HG02840 (cell line): ENCODE results near the gene ABHD15.
A peak's percentile ranks its signal among the peaks of the same experiment; 100 is the strongest.

Experiments
- ATAC-seq: cut with Tn5 transposase; IDR thresholded peaks from one replicate; pipeline ENCODE4 v1.9.1; 2021; ENCODE audit warnings: mild to moderate bottlenecking, moderate library complexity, moderate number of reproducible peaks; ENCODE audit not compliant: unreplicated experiment, low FRiP score

The ABHD15 gene

GRCh38 chr17:29566473-29567303, at the start of gene ABHD15:
ABHD15 (minus strand) TSS chr17:29567037; CDS start chr17:29566966, 71 bp downstream.
- ATAC-seq: peak; percentile 9

GRCh38 chr17:29615492-29616299, 48.9 kb upstream of the ABHD15 start:
- peak; percentile 48 for ATAC-seq

DNA sequence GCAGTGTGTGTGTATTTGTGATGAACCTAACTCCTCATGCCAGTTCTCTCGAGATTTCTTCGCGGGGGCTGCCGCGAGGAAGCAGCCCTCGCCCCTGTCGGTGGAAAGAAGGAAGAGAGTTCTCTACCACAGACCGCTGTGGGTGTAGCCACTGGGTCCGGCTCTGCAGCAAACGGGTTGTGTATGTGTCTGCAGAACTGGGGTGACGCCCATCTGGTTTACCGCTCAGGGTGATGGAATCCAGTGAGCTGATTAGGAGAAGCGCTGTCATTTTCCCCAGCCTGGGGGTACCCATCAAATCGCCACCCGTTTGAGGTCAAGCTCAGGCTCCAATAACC, 48.2 kb upstream of the ABHD15 start:
- no peak for ATAC-seq

DNA sequence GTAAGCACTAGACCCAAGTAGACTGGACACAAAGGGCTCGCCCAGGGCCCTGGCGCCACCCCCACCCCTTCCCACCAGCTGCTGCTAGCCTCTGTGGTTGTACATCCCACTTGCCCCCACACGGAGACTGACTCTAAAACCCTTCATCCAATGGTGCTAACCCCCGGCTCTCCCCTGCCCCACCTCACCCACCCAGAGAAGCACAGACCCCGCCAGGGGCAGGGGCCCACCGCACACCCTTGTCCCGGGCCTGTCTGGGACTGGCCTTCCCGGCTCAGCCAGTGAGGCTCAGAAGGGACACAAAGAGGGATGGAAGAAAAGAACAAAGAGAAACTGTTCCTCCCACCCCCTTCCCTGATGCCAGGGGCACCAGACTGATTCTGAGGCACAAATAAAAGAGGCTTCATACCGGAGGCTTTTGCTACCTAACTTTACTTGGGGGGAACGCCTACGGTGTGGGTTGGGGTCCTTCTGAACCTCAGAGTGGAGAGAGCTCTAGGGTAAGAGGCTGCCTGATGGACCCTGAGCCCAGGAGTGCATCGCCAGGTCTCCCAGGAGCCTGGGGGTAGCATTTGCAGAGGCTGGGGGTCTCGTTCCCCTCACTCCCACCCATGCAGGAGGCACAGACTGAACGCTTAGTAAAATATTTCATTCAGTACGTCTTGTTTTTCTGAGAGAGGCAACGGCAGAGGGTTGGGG, 47.7 kb upstream of the ABHD15 start:
- no peak for ATAC-seq

GRCh38 chr17:29613856-29614255, 47.0 kb upstream of the ABHD15 start:
- ATAC-seq: no peak

- ATAC-seq: no peak
These were observed 46.6 kb upstream of the ABHD15 start for GRCh38 chr17:29613352-29613837.

DNA sequence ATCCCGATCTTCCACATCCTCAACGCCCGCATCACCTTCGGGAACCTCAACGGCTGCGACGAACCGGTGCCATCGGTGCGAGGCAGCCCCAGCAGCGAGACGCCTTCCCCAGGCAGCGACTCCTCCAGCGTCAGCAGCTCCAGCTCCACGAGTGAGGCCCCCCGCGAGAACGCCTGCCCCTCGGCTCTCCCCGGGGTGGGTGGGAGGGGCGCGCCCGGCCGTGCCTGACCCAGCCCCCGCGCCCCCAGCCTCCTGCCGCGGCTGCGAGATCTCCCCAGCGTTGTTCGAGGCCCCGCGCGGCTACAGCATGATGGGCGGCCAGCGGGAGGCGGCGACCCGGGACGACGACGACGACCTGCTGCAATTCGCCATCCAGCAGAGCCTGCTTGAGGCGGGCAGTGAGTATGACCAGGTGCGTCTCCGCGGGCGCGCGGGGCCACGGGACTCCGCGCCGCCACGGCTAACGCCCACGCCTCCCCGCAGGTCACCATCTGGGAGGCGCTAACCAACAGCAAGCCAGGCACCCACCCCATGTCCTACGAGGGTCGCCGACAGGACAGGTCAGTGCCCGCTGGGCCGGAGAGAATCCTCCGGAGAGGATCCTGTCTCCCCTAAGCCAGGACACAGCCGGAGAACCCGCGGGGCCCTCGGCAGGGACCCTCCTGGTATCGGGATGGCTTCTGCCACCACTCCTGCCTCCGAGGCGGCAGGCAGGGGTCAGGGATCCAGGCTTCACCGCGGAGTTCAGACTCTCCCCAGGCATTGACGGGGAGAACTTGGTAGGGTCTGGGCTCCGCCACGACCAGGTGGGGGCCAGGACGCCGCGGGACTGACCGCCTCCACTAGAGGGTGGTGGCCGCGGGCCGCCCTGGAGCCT, 45.8 kb upstream of the ABHD15 start:
- no peak for ATAC-seq

DNA sequence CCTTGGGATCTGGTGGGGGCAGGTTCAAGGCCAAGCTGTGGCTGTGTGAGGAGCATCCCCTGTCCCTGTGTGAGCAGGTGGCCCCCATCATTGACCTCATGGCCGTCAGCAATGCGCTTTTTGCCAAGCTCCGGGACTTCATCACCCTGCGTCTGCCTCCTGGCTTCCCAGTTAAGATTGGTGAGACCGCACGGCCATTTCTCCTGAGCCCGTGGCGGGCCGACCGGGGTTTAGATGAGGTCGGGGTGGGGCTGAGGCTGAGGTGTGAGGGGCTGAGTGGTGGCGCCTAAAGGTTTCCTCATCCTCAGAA, 45.2 kb upstream of the ABHD15 start:
- ATAC-seq: no peak

GRCh38 chr17:29611351-29612093, 44.7 kb upstream of the ABHD15 start:
- ATAC-seq: no peak

DNA sequence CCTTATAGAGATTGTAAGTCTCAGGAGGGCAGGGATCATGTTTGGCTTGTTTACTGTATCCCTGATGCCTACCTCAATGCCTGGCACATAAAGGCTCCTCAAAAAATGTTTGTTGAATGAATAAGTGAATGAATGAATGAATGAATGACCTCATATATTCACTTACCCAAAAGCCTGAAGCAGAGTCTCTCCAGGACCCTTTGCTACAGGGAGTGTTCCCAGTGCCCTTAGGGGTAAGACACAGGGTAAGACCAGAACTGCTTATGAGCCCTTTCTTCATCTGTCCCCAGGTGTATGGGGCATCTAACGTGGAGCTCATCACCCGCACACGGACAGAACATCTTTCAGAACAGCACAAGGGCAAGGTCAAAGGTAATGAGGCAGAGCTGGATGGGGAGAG, 43.6 kb upstream of the ABHD15 start:
- ATAC-seq: no peak

DNA sequence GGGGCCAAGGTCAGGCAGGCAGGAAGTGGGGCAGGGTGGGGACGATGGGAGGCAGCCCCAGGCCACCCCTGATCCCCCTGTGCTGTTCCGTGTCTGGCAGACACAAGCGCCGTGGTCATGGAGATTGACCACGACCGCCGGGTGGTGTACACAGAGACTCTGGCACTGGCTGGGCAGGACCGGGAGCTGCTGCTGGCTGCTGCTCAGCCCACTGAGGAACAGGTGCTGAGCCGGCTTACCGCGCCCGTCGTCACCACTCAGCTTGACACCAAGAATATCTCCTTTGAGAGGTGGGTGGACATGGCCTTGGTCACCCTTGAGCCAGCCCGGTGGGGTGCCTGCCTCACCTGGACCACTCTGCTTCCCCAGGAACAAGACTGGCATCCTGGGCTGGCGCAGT, 42.1 kb upstream of the ABHD15 start:
- ATAC-seq: no peak

GRCh38 chr17:29607557-29608195, 40.8 kb upstream of the ABHD15 start:
- no peak for ATAC-seq

DNA sequence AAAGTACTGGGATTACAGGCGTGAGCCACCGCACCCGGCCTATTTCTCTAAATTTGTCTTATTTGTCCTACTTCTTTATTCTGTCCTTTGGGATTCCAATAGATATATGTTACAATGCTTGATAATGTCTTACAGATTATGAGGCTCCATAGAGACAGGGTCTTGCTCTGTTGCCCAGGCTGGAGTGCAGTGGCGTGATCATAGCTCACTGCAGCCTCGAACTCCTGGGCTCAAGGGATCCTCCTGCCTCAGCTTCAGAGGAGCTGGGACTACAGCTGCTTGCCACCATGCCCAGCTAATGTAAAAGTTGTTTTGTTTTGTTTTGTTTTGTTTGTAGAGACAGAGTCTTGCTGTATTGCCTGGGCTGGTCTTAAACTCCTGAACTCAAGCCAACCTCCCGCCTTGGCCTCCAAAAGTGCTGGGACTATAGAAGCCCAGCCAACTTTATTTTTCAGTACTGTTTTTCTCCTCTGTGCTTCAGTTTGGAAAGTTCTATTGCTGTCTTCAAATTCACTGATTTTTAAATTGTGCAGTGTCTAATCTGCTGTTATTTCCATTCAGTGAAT, 36.4 kb upstream of the ABHD15 start:
- no peak for ATAC-seq

- no peak for ATAC-seq
These were observed 30.7 kb upstream of the ABHD15 start for GRCh38 chr17:29597361-29598172.

GRCh38 chr17:29596811-29597210, 30.0 kb upstream of the ABHD15 start:
- no peak for ATAC-seq

GRCh38 chr17:29595943-29596774, 29.3 kb upstream of the ABHD15 start:
- ATAC-seq: no peak
